ENCODE measurements around the gene SNX8.
"Not testable (repeated sequence)": the region's sequence is repeated elsewhere in the genome, so short reads cannot be mapped to it uniquely, and the experiment has no call there.

The SNX8 gene

GRCh38 chr7:2272031-2272430 is 42.2 kb downstream of the SNX8 start:
- no peak overlapping the region for H3K4me3 ChIP-seq (replicated peaks in 1 of 2; ENCODE audit: low read depth in 2 of 2, low read length in 2 of 2)
- TF ChIP-seq, protein P1, sequence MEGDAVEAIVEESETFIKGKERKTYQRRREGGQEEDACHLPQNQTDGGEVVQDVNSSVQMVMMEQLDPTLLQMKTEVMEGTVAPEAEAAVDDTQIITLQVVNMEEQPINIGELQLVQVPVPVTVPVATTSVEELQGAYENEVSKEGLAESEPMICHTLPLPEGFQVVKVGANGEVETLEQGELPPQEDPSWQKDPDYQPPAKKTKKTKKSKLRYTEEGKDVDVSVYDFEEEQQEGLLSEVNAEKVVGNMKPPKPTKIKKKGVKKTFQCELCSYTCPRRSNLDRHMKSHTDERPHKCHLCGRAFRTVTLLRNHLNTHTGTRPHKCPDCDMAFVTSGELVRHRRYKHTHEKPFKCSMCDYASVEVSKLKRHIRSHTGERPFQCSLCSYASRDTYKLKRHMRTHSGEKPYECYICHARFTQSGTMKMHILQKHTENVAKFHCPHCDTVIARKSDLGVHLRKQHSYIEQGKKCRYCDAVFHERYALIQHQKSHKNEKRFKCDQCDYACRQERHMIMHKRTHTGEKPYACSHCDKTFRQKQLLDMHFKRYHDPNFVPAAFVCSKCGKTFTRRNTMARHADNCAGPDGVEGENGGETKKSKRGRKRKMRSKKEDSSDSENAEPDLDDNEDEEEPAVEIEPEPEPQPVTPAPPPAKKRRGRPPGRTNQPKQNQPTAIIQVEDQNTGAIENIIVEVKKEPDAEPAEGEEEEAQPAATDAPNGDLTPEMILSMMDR (IDR thresholded peaks at IDR 0.05; ENCODE audit: low read depth, low read length), result no peak
- no peak for DNase-seq (ENCODE audit: low read depth in 2 of 2)

DNA sequence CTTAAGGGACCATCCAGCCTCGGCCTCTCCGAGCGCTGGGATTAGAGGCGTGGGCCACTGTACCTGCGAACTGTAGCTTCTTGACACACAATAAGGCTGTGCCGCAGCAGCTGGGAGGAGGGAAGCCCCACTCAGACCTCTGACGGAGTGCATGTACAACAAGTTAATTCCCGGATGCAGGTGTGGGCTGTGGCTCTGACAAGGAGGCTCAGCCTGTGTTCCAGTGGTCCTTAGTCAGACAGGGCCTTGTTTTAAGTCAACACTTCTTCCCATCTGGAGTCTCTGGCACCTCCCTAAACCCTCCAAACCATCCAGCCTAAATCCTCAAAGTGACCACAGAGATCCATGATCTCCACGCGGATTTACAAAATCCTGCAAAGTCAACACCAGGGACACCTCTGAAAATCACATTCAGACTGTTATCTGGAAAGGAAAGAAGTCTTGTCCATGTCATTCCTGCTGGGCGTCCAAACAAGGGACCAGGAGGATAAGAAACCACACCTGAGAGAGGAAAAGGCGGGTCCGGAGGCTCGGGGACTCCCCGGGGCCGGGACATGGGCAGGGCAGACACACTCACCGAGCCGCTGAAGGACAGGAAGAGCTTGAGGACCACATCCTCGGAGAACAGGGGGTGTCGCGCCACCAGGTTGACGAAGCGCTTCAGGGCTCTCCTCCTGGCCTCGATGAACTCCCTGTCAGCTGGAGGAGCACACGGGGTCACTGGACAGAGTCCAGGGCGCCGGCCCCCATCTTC is 42.8 kb downstream of the SNX8 start:
- no peak for DNase-seq (ENCODE audit: low read depth in 2 of 2)
- TF ChIP-seq, protein P1 (IDR thresholded peaks at IDR 0.05; ENCODE audit: low read depth, low read length), result no peak

GRCh38 chr7:2270495-2270894 is 43.7 kb downstream of the SNX8 start:
- no peak for DNase-seq (ENCODE audit: low read depth in 2 of 2)
- TF ChIP-seq, protein P1 (IDR thresholded peaks at IDR 0.05; ENCODE audit: low read depth, low read length), result no peak
- no peak overlapping the region for H3K4me3 ChIP-seq (replicated peaks in 1 of 2; ENCODE audit: low read depth in 2 of 2, low read length in 2 of 2)

More for the DNA sequence above, 42.8 kb downstream of the SNX8 start:
- no peak overlapping the region for H3K4me3 ChIP-seq (replicated peaks in 1 of 2; ENCODE audit: low read depth in 2 of 2, low read length in 2 of 2)

DNA sequence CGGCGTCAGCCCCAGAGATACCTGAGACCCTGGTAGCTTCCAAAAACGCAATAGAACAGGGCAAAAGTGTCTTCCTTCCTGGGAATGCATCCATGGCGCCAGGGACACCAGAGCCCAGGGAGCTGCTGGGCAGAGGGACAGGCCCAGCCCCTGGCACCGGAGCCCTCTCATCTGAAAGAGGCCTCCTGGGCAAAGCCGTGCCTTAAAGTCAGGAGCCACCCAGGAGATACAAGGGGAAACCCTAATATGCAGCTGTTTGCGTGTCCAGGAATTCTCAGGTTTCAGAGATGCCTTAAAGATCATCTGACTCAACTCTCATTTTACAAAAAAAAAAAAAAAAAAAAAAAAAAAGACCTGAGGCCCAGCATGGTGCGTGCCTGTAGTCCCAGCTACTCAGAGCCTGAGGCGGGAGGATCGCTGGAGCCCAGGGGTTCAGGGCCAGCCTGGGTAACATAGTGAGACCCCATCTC is 44.2 kb downstream of the SNX8 start:
- TF ChIP-seq, protein P1 (IDR thresholded peaks at IDR 0.05; ENCODE audit: low read depth, low read length), result no peak
- no peak for DNase-seq (ENCODE audit: low read depth in 2 of 2)
- no peak overlapping the region for H3K4me3 ChIP-seq (replicated peaks in 1 of 2; ENCODE audit: low read depth in 2 of 2, low read length in 2 of 2)

DNA sequence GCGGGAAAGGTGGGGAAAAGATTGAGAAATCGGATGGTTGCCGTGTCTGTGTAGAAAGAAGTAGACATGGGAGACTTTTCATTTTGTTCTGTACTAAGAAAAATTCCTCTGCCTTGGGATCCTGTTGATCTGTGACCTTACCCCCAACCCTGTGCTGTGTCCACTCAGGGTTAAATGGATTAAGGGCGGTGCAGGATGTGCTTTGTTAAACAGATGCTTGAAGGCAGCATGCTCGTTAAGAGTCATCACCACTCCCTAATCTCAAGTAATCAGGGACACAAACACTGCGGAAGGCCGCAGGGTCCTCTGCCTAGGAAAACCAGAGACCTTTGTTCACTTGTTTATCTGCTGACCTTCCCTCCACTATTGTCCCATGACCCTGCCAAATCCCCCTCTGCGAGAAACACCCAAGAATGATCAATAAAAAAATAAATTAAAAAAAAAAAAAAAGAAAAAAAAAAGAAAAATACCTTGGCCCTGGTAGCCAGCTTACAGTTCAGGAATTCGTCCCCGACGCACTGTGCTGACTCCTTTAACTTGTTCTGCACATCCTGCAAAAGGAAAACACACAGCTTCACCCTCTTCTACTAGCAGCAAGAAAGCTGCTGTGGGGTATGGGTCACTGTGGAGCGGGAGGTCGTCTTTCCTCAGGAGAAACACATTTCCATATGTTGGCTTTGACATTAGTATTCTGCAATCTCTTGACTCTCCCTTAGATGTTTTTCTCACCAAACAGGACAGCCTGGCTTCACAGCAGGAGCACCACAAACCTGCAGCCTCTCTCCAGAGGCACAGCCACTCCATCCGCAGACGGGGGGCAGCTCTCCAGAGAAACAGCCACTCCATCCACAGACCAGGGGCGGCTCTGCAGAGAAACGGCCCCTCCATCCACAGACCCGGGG is 44.9 kb downstream of the SNX8 start:
- peak; percentile 39 to 40 for DNase-seq (ENCODE audit: low read depth in 2 of 2)
- not testable (repeated sequence) for H3K4me3 ChIP-seq (replicated peaks in 1 of 2; ENCODE audit: low read depth in 2 of 2, low read length in 2 of 2)

DNA sequence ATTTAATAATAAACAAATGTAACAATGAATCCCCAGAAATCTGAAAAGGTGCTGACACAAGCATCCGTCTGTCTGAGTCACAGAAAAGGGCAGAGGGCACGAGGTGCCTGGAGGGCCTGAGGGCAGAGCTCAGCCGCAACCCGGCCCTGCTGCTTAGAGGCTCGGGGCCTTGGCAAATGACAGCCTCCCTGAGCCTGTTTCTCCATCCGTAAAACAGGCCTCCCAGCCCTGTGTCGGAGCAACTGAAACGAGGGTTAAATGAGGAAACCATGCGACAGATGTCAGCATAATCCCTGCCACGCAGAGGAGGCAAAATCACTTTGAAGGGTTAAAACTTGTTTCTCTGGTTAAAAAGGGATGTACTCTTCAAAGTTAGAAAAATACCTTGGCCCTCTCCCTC is 47.3 kb downstream of the SNX8 start:
- peak in 1 of 2 donors; percentile 41 for DNase-seq (ENCODE audit: low read depth in 2 of 2)
- TF ChIP-seq, protein P1 (IDR thresholded peaks at IDR 0.05; ENCODE audit: low read depth, low read length), result no peak
- no peak overlapping the region for H3K4me3 ChIP-seq (replicated peaks in 1 of 2; ENCODE audit: low read depth in 2 of 2, low read length in 2 of 2)

DNA sequence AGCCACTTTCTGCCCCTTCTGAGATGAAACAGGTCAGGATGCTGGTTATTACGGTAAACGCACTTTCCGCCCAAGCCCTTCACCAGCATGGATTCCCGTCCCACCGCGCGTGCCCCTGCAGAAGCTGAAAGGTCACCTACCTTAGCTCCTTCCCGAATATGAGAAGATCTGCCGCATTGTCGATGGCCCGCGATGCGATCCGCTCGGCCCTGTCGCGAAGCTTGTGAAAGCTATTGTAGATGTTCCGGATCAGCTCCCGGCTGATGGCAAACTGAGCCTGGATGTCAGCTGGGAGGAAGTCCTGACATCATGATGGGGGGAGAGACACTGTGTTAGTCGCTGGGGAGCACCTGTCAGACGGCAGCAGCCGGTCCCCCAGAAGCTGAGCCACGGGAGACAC is 50.1 kb downstream of the SNX8 start:
- TF ChIP-seq, protein P1 (IDR thresholded peaks at IDR 0.05; ENCODE audit: low read depth, low read length), result no peak
- H3K4me3 ChIP-seq (replicated peaks in 1 of 2; ENCODE audit: low read depth in 2 of 2, low read length in 2 of 2), result no peak overlapping the region
- DNase-seq (ENCODE audit: low read depth in 2 of 2), result no peak
